HepG2 (cell line): ENCODE measurements around the gene MLXIPL. TPM values are rescaled to one million over a fixed set of nuclear protein-coding genes. Genes with fewer than 3 reads are reported as not detected.
A peak's percentile ranks its signal among the peaks of the same experiment; 100 is the strongest.

Experiments
- ATAC-seq: fragments of 200-7000 bp; cut with Tn5 transposase; 3 replicates; pipeline ENCODE4 v1.9.1; 2020; ENCODE audit warnings: mild to moderate bottlenecking, moderate library complexity
- BruUV-seq: library from RNA; stranded (reverse); fragments of 400-500 nt; replicated peaks from 2 replicates; lab custom pipeline; 2021; lab: Mats Ljungman, UMichigan
- CTCF ChIA-PET: fragments of 300-600 bp; formaldehyde crosslinking; extraction: SDS; loops from one replicate; lab custom pipeline; 2021; ENCODE audit warnings: low total read pairs, inconsistent platforms, low intra/inter-chr PET ratio; lab: Yijun Ruan, JAX
- POLR2A ChIA-PET: fragments of 350-600 bp; sonication (Branson Sonifier 250); formaldehyde crosslinking; loops from one replicate; lab custom pipeline; 2020; ENCODE audit warnings: antibody characterized with exemption, inconsistent platforms; lab: Yijun Ruan, JAX
- DNase-seq: peaks from one replicate; pipeline ENCODE4 v3.0.0-alpha.2; 2015; ENCODE audit warnings: low spot score
- FAIRE-seq: peaks from 3 replicates; lab custom pipeline; 2011; peaks lifted over from hg19 to GRCh38; lab: Jason Lieb, UNC
- H2AFZ ChIP-seq: one replicate; pipeline ENCODE4 v1.6.1; 2011; ENCODE audit warnings: low read length, inconsistent platforms
- H3K27ac ChIP-seq: fragments of 300-600 bp; 3 replicates; pipeline ENCODE4 v1.8.0; 2011; ENCODE audit warnings: mixed run types, mild to moderate bottlenecking, mixed read lengths, low read length, inconsistent platforms; ENCODE audit not compliant: insufficient read depth; ENCODE audit errors: extremely low read length
- H3K27me3 ChIP-seq, 2 experiments: fragments of 200-600 bp in 1 of 2; 2 replicates in 1 of 2; 3 replicates in 1 of 2; pipeline versions ENCODE4 v1.6.0 to v1.8.0; 2011; ENCODE audit warnings: low read length in 2 of 2, mild to moderate bottlenecking in 2 of 2, moderate library complexity in 2 of 2, inconsistent platforms in 1 of 2; ENCODE audit not compliant: insufficient read depth in 2 of 2, control insufficient read depth in 1 of 2
- H3K36me3 ChIP-seq, 2 experiments: fragments of 200-600 bp in 1 of 2; replicated peaks in 1 of 2; 2 replicates in 1 of 2; 3 replicates in 1 of 2; pipeline versions ENCODE4 v1.5.1 to v1.8.0; 2011; ENCODE audit warnings: low read length in 2 of 2, inconsistent platforms in 1 of 2; ENCODE audit not compliant: insufficient read depth in 2 of 2, control insufficient read depth in 1 of 2
- H3K4me1 ChIP-seq: 2 replicates; pipeline ENCODE4 v1.5.1; 2012; ENCODE audit warnings: low read length, inconsistent platforms; ENCODE audit not compliant: insufficient read depth
- H3K4me2 ChIP-seq: 2 replicates; pipeline ENCODE4 v1.6.0; 2011; ENCODE audit warnings: low read depth, low read length, inconsistent platforms
- H3K4me3 ChIP-seq, 3 experiments: fragments of 200-600 bp in 1 of 3; sonication (generic), shearing (Covaris generic) in 1 of 3; replicated peaks in 1 of 3; 2 replicates each; pipeline ENCODE4 v1.5.1; 2011 to 2016; ENCODE audit warnings: low read length in 3 of 3, inconsistent platforms in 2 of 3, low read depth in 2 of 3, mild to moderate bottlenecking in 2 of 3, control low read depth in 1 of 3, mixed read lengths in 1 of 3; ENCODE audit not compliant: insufficient read depth in 1 of 3
- H3K79me2 ChIP-seq: one replicate; pipeline ENCODE4 v1.6.1; 2011; ENCODE audit warnings: low read length, inconsistent platforms; ENCODE audit not compliant: insufficient read depth
- H3K9ac ChIP-seq: 2 replicates; pipeline ENCODE4 v1.6.0; 2011; ENCODE audit warnings: mild to moderate bottlenecking, low read depth, low read length, inconsistent platforms; ENCODE audit not compliant: insufficient read depth
- H3K9me3 ChIP-seq: 2 replicates; pipeline ENCODE4 v1.5.1; 2012; ENCODE audit warnings: mild to moderate bottlenecking, low read length
- H4K20me1 ChIP-seq: 2 replicates; pipeline ENCODE4 v1.6.0; 2011; ENCODE audit warnings: inconsistent platforms, mild to moderate bottlenecking, low read length, moderate library complexity; ENCODE audit not compliant: insufficient read depth
- AGO2 ChIP-seq: fragments of 200-400 bp; formaldehyde crosslinking; optimal IDR thresholded peaks from 2 replicates; pipeline ENCODE3; 2017; ENCODE audit warnings: mild to moderate bottlenecking, low read depth, low read length, moderate library complexity
- CCAR2 ChIP-seq: fragments of 200-400 bp; formaldehyde crosslinking; optimal IDR thresholded peaks from 2 replicates; pipeline ENCODE3; 2018; ENCODE audit warnings: low read depth, mild to moderate bottlenecking, low read length, moderate library complexity
- FIP1L1 ChIP-seq: fragments of 200-400 bp; formaldehyde crosslinking; IDR thresholded peaks from 2 replicates; pipeline ENCODE4 v1.6.1; 2018; ENCODE audit warnings: low read depth, mild to moderate bottlenecking, low read length, moderate library complexity, borderline replicate concordance; ENCODE audit not compliant: insufficient read depth
- GZF1 ChIP-seq: sonication (generic); formaldehyde crosslinking; IDR thresholded peaks from 2 replicates; pipeline ENCODE4 v1.5.1; 2020; ENCODE audit warnings: mild to moderate bottlenecking, missing genetic modification reagents
- HOXA7 ChIP-seq: sonication (generic); formaldehyde crosslinking; IDR thresholded peaks from 2 replicates; pipeline ENCODE4 v1.8.1; 2022; ENCODE audit warnings: mild to moderate bottlenecking, missing genetic modification reagents, moderate library complexity
- MAF1 ChIP-seq: sonication (generic); formaldehyde crosslinking; IDR thresholded peaks from 2 replicates; pipeline ENCODE4 v1.5.0; 2020; ENCODE audit warnings: missing genetic modification reagents, borderline replicate concordance
- PLRG1 ChIP-seq: fragments of 450-650 bp; conservative IDR thresholded peaks from 2 replicates; pipeline ENCODE4 v1.6.1; 2016
- POLR2A ChIP-seq, 2 experiments: IDR thresholded peaks; 2 replicates each; pipeline ENCODE4 v1.6.1; 2011; ENCODE audit warnings: low read depth in 2 of 2, low read length in 2 of 2, mild to moderate bottlenecking in 1 of 2, moderate library complexity in 1 of 2; ENCODE audit not compliant: insufficient read depth in 1 of 2
- POLR2AphosphoS5 ChIP-seq: IDR thresholded peaks from 2 replicates; pipeline ENCODE4 v1.6.1; 2012; ENCODE audit warnings: low read depth, low read length
- RAD51 ChIP-seq: fragments of 450-650 bp; IDR thresholded peaks from 2 replicates; pipeline ENCODE4 v1.6.1; 2016; ENCODE audit warnings: borderline replicate concordance
- RARG ChIP-seq: sonication (generic); formaldehyde crosslinking; IDR thresholded peaks from 2 replicates; pipeline ENCODE4 v1.4.0; 2020; ENCODE audit warnings: low read depth, mild to moderate bottlenecking, missing genetic modification reagents
- RBFOX2 ChIP-seq: fragments of 200-400 bp; formaldehyde crosslinking; IDR thresholded peaks from 2 replicates; pipeline ENCODE4 v1.6.1; 2017; ENCODE audit warnings: low read depth, mild to moderate bottlenecking, low read length
- RXRA ChIP-seq: sonication (generic); formaldehyde crosslinking; IDR thresholded peaks from 2 replicates; pipeline ENCODE4 v1.5.1; 2020; ENCODE audit warnings: missing genetic modification reagents
- SIN3B ChIP-seq: fragments of 150-350 bp; IDR thresholded peaks from 2 replicates; pipeline ENCODE4 v1.6.1; 2014; ENCODE audit warnings: low read length
- SMC3 ChIP-seq: IDR thresholded peaks from 2 replicates; pipeline ENCODE4 v1.6.1; 2011; ENCODE audit warnings: low read length, improper control_type of control experiment
- TFE3 ChIP-seq: IDR thresholded peaks from 2 replicates; pipeline ENCODE4 v1.6.1; 2016
- YEATS4 ChIP-seq: sonication (generic); formaldehyde crosslinking; IDR thresholded peaks from 2 replicates; pipeline ENCODE4 v1.4.0; 2020; ENCODE audit warnings: missing genetic modification reagents, borderline replicate concordance
- ZMYM3 ChIP-seq: sonication (generic); formaldehyde crosslinking; IDR thresholded peaks from 2 replicates; pipeline ENCODE4 v1.5.1; 2020; ENCODE audit warnings: mild to moderate bottlenecking, missing genetic modification reagents
- ZNF337 ChIP-seq: sonication (generic); formaldehyde crosslinking; IDR thresholded peaks from 2 replicates; pipeline ENCODE4 v1.5.1; 2020; ENCODE audit warnings: missing genetic modification reagents, low read depth, mild to moderate bottlenecking, borderline replicate concordance
- ZNF609 ChIP-seq: sonication (generic); formaldehyde crosslinking; IDR thresholded peaks from 2 replicates; pipeline ENCODE4 v1.4.0; 2020; ENCODE audit warnings: mild to moderate bottlenecking, missing genetic modification reagents, borderline replicate concordance
- ZNF737 ChIP-seq: sonication (generic); formaldehyde crosslinking; IDR thresholded peaks from 2 replicates; pipeline ENCODE4 v1.5.0; 2020; ENCODE audit warnings: missing genetic modification reagents, mild to moderate bottlenecking, borderline replicate concordance
- WGBS: methylation state at CpG from one replicate; pipeline ENCODE4 v1.1.6; 2017; ENCODE audit warnings: low lambda C conversion rate; 5-methylcytosine and 5-hydroxymethylcytosine counted together
- in situ Hi-C: cut with HindIII; loops from 2 replicates; pipeline ENCODE4 v1.10.0; 2017; ENCODE audit warnings: low pct_unique_long_range_greater_than_20kb; ENCODE audit not compliant: extremely low pct_ligation_motif_present
- intact Hi-C: fragments of 100-400 bp; cut with micrococcal nuclease; formaldehyde crosslinking; loops from one replicate; pipeline ENCODE4 v1.10.0; 2022; ENCODE audit not compliant: unreplicated experiment
- polyA plus RNA-seq, 8 experiments: library from polyadenylated mRNA; depleted of rRNA in 3 of 8; stranded (reverse) in 7 of 8; unstranded in 1 of 8; fragments of >200 nt; fragmentation: Illumina TruSeq in 4 of 8; extraction: Trizol in 4 of 8; gene quantifications; 2 replicates each; pipeline versions ENCODE4 v1.2.1 to v1.2.3, GENCODE V29; 2011 to 2016; ENCODE audit warnings: low read depth in 4 of 8, missing spikeins in 1 of 8, mixed read lengths in 1 of 8; ENCODE audit not compliant: insufficient read depth in 1 of 8
- total RNA-seq, 5 experiments: library from RNA; depleted of rRNA; stranded (reverse); fragments of >200 nt; fragmentation: Illumina TruSeq; extraction: Trizol; gene quantifications; 2 replicates each; pipeline ENCODE4 v1.2.3, GENCODE V29; 2016; ENCODE audit warnings: low read depth in 1 of 5

Gene MLXIPL
- total and polyA plus RNA-seq, 2 of the 13 experiments (the other 11 are each of a cell fraction or from before 2014, with no cell fraction given) = 51.6 to 60.1 TPM

- Histone ChIP-seq H3K27me3 (no peaks in the 10 kb centered on the region), H3K79me2 (no peaks in the 10 kb centered on the region), H3K4me1 (peaks cover 28% of the 10 kb centered on the region), H3K9me3 (no peaks in the 10 kb centered on the region), H3K9ac (no peak overlapping the region), H3K4me3 (no peak overlapping the region), H3K4me2 (no peak overlapping the region), H3K27ac (no peak overlapping the region), H4K20me1 (peaks cover 5% of the 10 kb centered on the region; the same call in 1 of the 2 replicates), H2AFZ (no peak overlapping the region), H3K36me3 (peaks cover 22 to 41% of the 10 kb centered on the region in 2 experiments)
- CTCF ChIA-PET = no interaction called here
- intact Hi-C loops = no loop called here
- FAIRE-seq (peak; percentile 42), DNase-seq (no peak), ATAC-seq (0 out of 3 replicates have a peak, but pooled peaks have one; percentile 15)
- BruUV-seq = no TSS peak
- WGBS = 91% methylated on average over 5 of the region's 5 CpGs
- in situ Hi-C loops = no loop called here
- POLR2A ChIA-PET = interaction anchor here (0.8 to 2.0 kb wide), 4 partner anchors 9 to 47 kb away, joined by 3 to 13 read pairs (median 4); partner anchors contain the start of genes BAZ1B, BCL7B and TBL2
- TF ChIP-seq SIN3B = no peak
- no peak for TF ChIP-seq SMC3
- no peak for TF ChIP-seq ZNF737 (CRISPR knock-in tag)
- no peak for TF ChIP-seq RARG (CRISPR knock-in tag)
- TF ChIP-seq POLR2A (IDR thresholded peaks at IDR 0.05; ENCODE audit: insufficient read depth in 1 of 2, low read depth in 2 of 2, low read length in 2 of 2) = 0 out of 4 replicates have a peak, but pooled peaks of 1 of the 2 experiments have one; percentile 33
- no peak for TF ChIP-seq RXRA (CRISPR knock-in tag)
- TF ChIP-seq ZMYM3 (CRISPR knock-in tag) = no peak
- TF ChIP-seq CCAR2 = no peak
- no peak for TF ChIP-seq FIP1L1
- TF ChIP-seq AGO2 = peak; percentile 57
- no peak for TF ChIP-seq HOXA7 (CRISPR knock-in tag)
- no peak for TF ChIP-seq RAD51
- TF ChIP-seq TFE3 = no peak
- no peak for TF ChIP-seq MAF1
- no peak for TF ChIP-seq ZNF337 (CRISPR knock-in tag)
- no peak for TF ChIP-seq ZNF609
- TF ChIP-seq PLRG1 = no peak
- no peak for TF ChIP-seq GZF1 (CRISPR knock-in tag)
- peak; percentile 64 for TF ChIP-seq RBFOX2
- 0 out of 2 replicates have a peak, but pooled peaks have one; percentile 14 for TF ChIP-seq POLR2AphosphoS5
- no peak for TF ChIP-seq YEATS4 (CRISPR knock-in tag)
These were observed 55.2 kb downstream of the MLXIPL start for GRCh38 chr7:73569042-73569608.
